ENCODE measurements around the gene SGPP2.

- TF ChIP-seq CTCF (conservative IDR thresholded peaks at IDR 0.05; ENCODE audit: low read depth, low read length): no peak
- no peak for TF ChIP-seq EZH2 (IDR thresholded peaks at IDR 0.05; ENCODE audit: low read length, unreplicated experiment)
Measured at GRCh38 chr2:222499226-222499625, 74.9 kb downstream of the SGPP2 start.

All from PC-3 (cell line).